SK-N-SH treated with all-trans-retinoic acid at 6 μM for 48 hours (cell line): Measurements from ENCODE around the gene SURF4.

Source experiments
- CREB5 ChIP-seq: fragments of 250-450 bp; sonication (Bioruptor Pico); IDR thresholded peaks from 2 replicates; pipeline ENCODE4 v1.5.1; 2020; ENCODE audit warnings: low read depth, mild to moderate bottlenecking, moderate library complexity
- PATZ1 ChIP-seq: fragments of 250-450 bp; sonication (Bioruptor Pico); IDR thresholded peaks from 2 replicates; pipeline ENCODE4 v1.8.0; 2020; ENCODE audit warnings: mild to moderate bottlenecking, moderate library complexity, borderline replicate concordance
- PPARA ChIP-seq: fragments of 250-450 bp; sonication (Bioruptor Pico); IDR thresholded peaks from 2 replicates; pipeline ENCODE4 v1.5.0; 2020; ENCODE audit warnings: mild to moderate bottlenecking, borderline replicate concordance
- ZC3H10 ChIP-seq: fragments of 250-450 bp; sonication (Bioruptor Pico); IDR thresholded peaks from 2 replicates; pipeline ENCODE4 v1.5.1; 2021; ENCODE audit warnings: mild to moderate bottlenecking, moderate library complexity
- ZFP3 ChIP-seq: fragments of 250-450 bp; sonication (Bioruptor Pico); IDR thresholded peaks from 2 replicates; pipeline ENCODE4 v1.5.0; 2020; ENCODE audit warnings: mild to moderate bottlenecking, moderate library complexity
- ZNF70 ChIP-seq: fragments of 450-650 bp; formaldehyde crosslinking; IDR thresholded peaks from 2 replicates; pipeline ENCODE4 v1.5.0; 2020; ENCODE audit warnings: mild to moderate bottlenecking, moderate library complexity
- ZNF8 ChIP-seq: fragments of 450-650 bp; formaldehyde crosslinking; IDR thresholded peaks from 2 replicates; pipeline ENCODE4 v1.5.0; 2020; ENCODE audit warnings: mild to moderate bottlenecking, moderate library complexity

- TF ChIP-seq ZNF70 (CRISPR knock-in tag) (no peak), CREB5 (CRISPR knock-in tag) (no peak), ZFP3 (no peak), ZC3H10 (CRISPR knock-in tag) (no peak), ZNF8 (CRISPR knock-in tag) (no peak), PATZ1 (CRISPR knock-in tag) (no peak), PPARA (CRISPR knock-in tag) (no peak)
Observed at GRCh38 chr9:133368249-133368881, 7.5 kb downstream of the SURF4 start.
